ENCODE results near the gene PDE4C. TPM values are rescaled to one million over a fixed set of nuclear protein-coding genes. Genes with fewer than 3 reads are reported as not detected.
A peak's percentile ranks its signal among the peaks of the same experiment; 100 is the strongest.

PDE4C gene
- total and polyA plus RNA-seq, 7 donors, result 1.8 to 8.6 (median 4.0) TPM; not detected in 2

GRCh38 chr19:18176367-18177310 is 49.6 kb downstream of the PDE4C start:
- H3K4me1 ChIP-seq, result peaks cover 0 to 20% (median 13%) of the 10 kb centered on the region in 4 donors
- H3K36me3 ChIP-seq, result no peaks in the 10 kb centered on the region
- TF ChIP-seq CTCF (IDR thresholded peaks at IDR 0.05), result no peak
- no peak for TF ChIP-seq POLR2AphosphoS5 (IDR thresholded peaks at IDR 0.05)
- TF ChIP-seq POLR2A (IDR thresholded peaks at IDR 0.05), result no peak
- no peak for TF ChIP-seq EP300 (IDR thresholded peaks at IDR 0.05)

GRCh38 chr19:18174983-18175382 is 51.3 kb downstream of the PDE4C start:
- Histone ChIP-seq H3K4me3 (peak overlapping the region in 2 of 4 donors; percentile 65 to 80), H3K9me3 (no peaks in the 10 kb centered on the region), H3K27me3 (no peaks in the 10 kb centered on the region), H3K27ac (no peak overlapping the region), H3K4me1 (peaks cover 0 to 20% (median 13%) of the 10 kb centered on the region in 4 donors), H3K36me3 (no peaks in the 10 kb centered on the region)
- DNase-seq, result no peak
- intact Hi-C loops (cut with DNase I), result no loop called here
- WGBS, 2 donors, result 80 to 86% methylated on average over 11 of the region's 11 CpGs
- TF ChIP-seq EP300 (IDR thresholded peaks at IDR 0.05) (no peak), CTCF (IDR thresholded peaks at IDR 0.05) (no peak), POLR2A (IDR thresholded peaks at IDR 0.05) (no peak), POLR2AphosphoS5 (IDR thresholded peaks at IDR 0.05) (no peak)

More at GRCh38 chr19:18176367-18177310, 49.6 kb downstream of the PDE4C start:
- Histone ChIP-seq H3K27ac (no peak overlapping the region), H3K27me3 (no peaks in the 10 kb centered on the region), H3K4me3 (no peak overlapping the region), H3K9me3 (no peaks in the 10 kb centered on the region)
- DNase-seq, result no peak
- whole genome bisulfite sequencing, 2 donors, result 85 to 89% methylated on average over 19 of the region's 19 CpGs
- intact Hi-C loops (cut with DNase I), result no loop called here

Other genes with a start within 250 kb of the PDE4C start
- 10 to 100 TPM; 34.5 to 54.2 (median 37.0) TPM for gene ARRDC2, start 218.3 kb downstream of the PDE4C start, total RNA-seq
- 10 to 100 TPM; 22.2 to 44.2 (median 36.5) TPM for gene ARRDC2, start 218.3 kb downstream of the PDE4C start, polyA plus RNA-seq
- 1 to 10 TPM in 2 of 4 donors, under 1 TPM in 1, not detected in 1; 0.99 to 2.2 (median 1.4) TPM for gene IL12RB1, start 139.5 kb downstream of the PDE4C start, total RNA-seq
- 1 to 10 TPM; 1.8 to 6.0 (median 5.9) TPM for gene IL12RB1, start 139.5 kb downstream of the PDE4C start, polyA plus RNA-seq
- gene MAST3, start 128.7 kb downstream of the PDE4C start, total RNA-seq, result 1 to 10 TPM; 2.6 to 6.9 (median 3.3) TPM
- 10 to 100 TPM in 1 of 3 donors, 1 to 10 TPM in 2; 4.2 to 16.3 (median 5.3) TPM for gene MAST3, start 128.7 kb downstream of the PDE4C start, polyA plus RNA-seq
- gene PIK3R2, start 73.3 kb downstream of the PDE4C start, total RNA-seq, result 10 to 100 TPM in 2 of 4 donors, 1 to 10 TPM in 2; 7.8 to 18.0 (median 9.5) TPM
- gene PIK3R2, start 73.3 kb downstream of the PDE4C start, polyA plus RNA-seq, result 1 to 10 TPM; 1.8 to 8.7 (median 6.5) TPM
- gene IFI30, start 52.6 kb downstream of the PDE4C start, total RNA-seq, result 10 to 100 TPM in 3 of 4 donors, 1 to 10 TPM in 1; 9.1 to 45.7 (median 44.5) TPM
- 100 to 1,000 TPM in 2 of 3 donors, 10 to 100 TPM in 1; 96.7 to 412 (median 178) TPM for gene IFI30, start 52.6 kb downstream of the PDE4C start, polyA plus RNA-seq
- gene MPV17L2, start 33.2 kb downstream of the PDE4C start, total RNA-seq, result 10 to 100 TPM; 15.8 to 37.3 (median 26.2) TPM
- gene MPV17L2, start 33.2 kb downstream of the PDE4C start, polyA plus RNA-seq, result 10 to 100 TPM in 2 of 3 donors, 1 to 10 TPM in 1; 9.0 to 26.4 (median 12.0) TPM
- gene RAB3A, start 22.4 kb downstream of the PDE4C start, total RNA-seq, result 1 to 10 TPM in 3 of 4 donors, under 1 TPM in 1; 0.66 to 2.9 (median 2.2) TPM
- 1 to 10 TPM; 2.1 to 4.8 (median 4.2) TPM for gene RAB3A, start 22.4 kb downstream of the PDE4C start, polyA plus RNA-seq
- gene IQCN, start 48.0 kb upstream of the PDE4C start, total RNA-seq, result 1 to 10 TPM; 1.4 to 5.8 (median 2.9) TPM
- 1 to 10 TPM; 1.2 to 4.4 (median 3.4) TPM for gene IQCN, start 48.0 kb upstream of the PDE4C start, polyA plus RNA-seq
- gene JUND, start 55.2 kb upstream of the PDE4C start, total RNA-seq, result 100 to 1,000 TPM; 163 to 369 (median 230) TPM
- gene JUND, start 55.2 kb upstream of the PDE4C start, polyA plus RNA-seq, result 100 to 1,000 TPM; 179 to 221 (median 180) TPM
- gene LSM4, start 96.6 kb upstream of the PDE4C start, total RNA-seq, result 100 to 1,000 TPM in 3 of 4 donors, 10 to 100 TPM in 1; 89.1 to 144 (median 119) TPM
- gene LSM4, start 96.6 kb upstream of the PDE4C start, polyA plus RNA-seq, result 100 to 1,000 TPM; 214 to 285 (median 256) TPM
- gene PGPEP1, start 114.2 kb upstream of the PDE4C start, total RNA-seq, result 10 to 100 TPM; 15.0 to 26.0 (median 16.6) TPM
- gene PGPEP1, start 114.2 kb upstream of the PDE4C start, polyA plus RNA-seq, result 10 to 100 TPM; 14.4 to 36.9 (median 31.7) TPM
- gene GDF15, start 159.7 kb upstream of the PDE4C start, total RNA-seq, result 1 to 10 TPM; 1.1 to 7.9 (median 3.9) TPM
- gene GDF15, start 159.7 kb upstream of the PDE4C start, polyA plus RNA-seq, result 10 to 100 TPM in 2 of 3 donors, 1 to 10 TPM in 1; 7.2 to 79.7 (median 24.5) TPM
- 10 to 100 TPM in 1 of 4 donors, 1 to 10 TPM in 3; 2.2 to 13.3 (median 9.0) TPM for gene LRRC25, start 171.2 kb upstream of the PDE4C start, total RNA-seq
- gene LRRC25, start 171.2 kb upstream of the PDE4C start, polyA plus RNA-seq, result 10 to 100 TPM in 1 of 3 donors, 1 to 10 TPM in 2; 4.2 to 10.9 (median 6.0) TPM
- 10 to 100 TPM; 52.4 to 71.4 (median 58.0) TPM for gene SSBP4, start 193.0 kb upstream of the PDE4C start, total RNA-seq
- gene SSBP4, start 193.0 kb upstream of the PDE4C start, polyA plus RNA-seq, result 10 to 100 TPM; 13.9 to 51.4 (median 32.4) TPM
- 10 to 100 TPM in 3 of 4 donors, 1 to 10 TPM in 1; 9.1 to 12.8 (median 11.5) TPM for gene ISYNA1, start 211.7 kb upstream of the PDE4C start, total RNA-seq
- gene ISYNA1, start 211.7 kb upstream of the PDE4C start, polyA plus RNA-seq, result 10 to 100 TPM in 1 of 3 donors, 1 to 10 TPM in 2; 3.7 to 18.7 (median 4.2) TPM